GM21447 (cell line): Measurements from ENCODE around the gene FOSL1.

Experiments
- ATAC-seq: cut with Tn5 transposase; IDR thresholded peaks from one replicate; pipeline ENCODE4 v1.9.1; 2021; ENCODE audit not compliant: unreplicated experiment

The FOSL1 gene

DNA sequence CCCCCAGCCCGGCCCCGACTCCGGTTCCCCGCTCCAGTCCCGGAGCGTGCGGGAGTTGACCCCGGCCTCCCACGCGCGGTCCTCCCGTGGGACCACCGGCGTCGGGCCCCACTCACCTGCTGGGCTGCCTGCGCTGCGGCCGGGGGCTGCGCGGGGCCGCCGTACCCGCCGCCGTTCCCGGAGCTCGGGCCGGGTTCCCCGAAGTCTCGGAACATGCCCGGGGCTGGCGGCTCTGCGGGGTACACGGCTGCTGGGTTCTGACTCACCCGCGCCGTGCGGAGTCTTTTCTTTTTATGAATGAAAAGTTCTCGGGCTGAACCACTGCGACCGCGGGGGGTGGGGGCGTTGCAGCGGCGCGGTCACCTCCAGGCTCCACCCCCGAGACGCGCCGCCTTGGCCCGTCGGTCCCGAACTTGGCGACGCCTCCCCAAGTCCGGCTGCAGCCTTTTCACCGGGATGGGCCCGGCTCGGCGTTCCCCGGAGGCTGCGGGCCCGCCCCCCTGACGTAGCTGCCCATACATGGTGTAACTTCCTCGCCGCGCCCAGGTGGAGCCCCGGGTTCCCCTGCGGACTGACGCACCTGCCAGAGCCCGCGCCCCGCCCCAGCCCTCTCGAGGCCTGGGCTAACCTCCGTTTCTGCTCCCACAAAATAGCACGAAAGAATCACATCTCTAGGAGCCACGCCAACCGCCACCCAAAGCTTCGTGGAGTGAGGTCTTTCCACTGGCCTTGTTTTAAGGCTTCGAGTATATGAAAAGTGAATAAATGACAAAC is at the start of gene FOSL1:
TSS of gene FOSL1 (minus strand) at position 264 of the 774 bp plus-strand sequence. CDS start at position 215, 49 bp downstream.
- peak; percentile 73 for ATAC-seq

- no peak for ATAC-seq
Observed at GRCh38 chr11:65947603-65948125, 47.5 kb upstream of the FOSL1 start.

DNA sequence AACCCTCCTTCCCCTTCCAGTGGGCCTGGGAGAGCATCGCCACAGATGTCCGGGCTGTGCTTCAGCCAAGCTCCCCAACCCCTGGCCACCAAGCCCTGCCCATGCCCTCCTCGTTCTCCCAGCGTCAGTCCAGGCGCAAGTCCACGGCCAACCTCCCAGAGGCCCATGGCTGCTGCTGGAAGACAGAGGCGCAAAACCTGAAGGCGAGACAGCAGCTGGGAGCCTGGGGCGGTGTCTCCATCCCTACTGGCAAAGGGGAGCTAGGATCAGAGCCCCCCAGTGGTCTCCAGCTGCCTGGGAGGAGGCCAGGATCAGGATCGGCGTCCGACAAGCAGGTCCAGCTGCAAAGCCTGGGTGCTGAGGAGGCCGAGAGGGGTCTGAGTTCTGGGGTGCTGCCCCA is 46.9 kb upstream of the FOSL1 start:
- no peak for ATAC-seq

- no peak for ATAC-seq
Observed at GRCh38 chr11:65946655-65947054, 46.5 kb upstream of the FOSL1 start.

GRCh38 chr11:65945941-65946558 is 45.9 kb upstream of the FOSL1 start:
- ATAC-seq: no peak

GRCh38 chr11:65945430-65945911 is 45.3 kb upstream of the FOSL1 start, which contains the start of gene TSGA10IP:
Gene TSGA10IP, plus strand, starts transcription at chr11:65945480. Its CDS starts 196 bp downstream, at chr11:65945676.
- ATAC-seq: no peak

DNA sequence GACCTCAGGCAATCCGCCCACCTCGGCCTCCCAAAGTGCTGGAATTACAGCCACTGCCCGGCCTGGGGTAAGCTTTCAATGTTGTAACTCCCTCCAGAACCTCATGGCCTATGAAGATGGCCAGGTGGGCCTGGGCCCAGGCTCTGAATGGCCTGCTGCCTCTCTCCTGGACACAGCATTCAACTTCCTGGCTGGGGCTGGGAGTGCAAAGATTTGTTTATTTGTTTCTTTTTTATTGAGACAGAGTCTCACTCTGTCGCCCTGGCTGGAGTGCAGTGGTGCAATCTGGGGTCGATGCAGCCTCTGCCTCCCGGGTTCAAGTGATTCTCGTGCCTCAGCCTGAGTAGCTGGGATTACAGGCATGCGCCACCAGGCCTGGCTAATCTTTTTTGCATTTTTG is 44.6 kb upstream of the FOSL1 start:
- ATAC-seq: no peak

GRCh38 chr11:65944191-65944590 is 44.0 kb upstream of the FOSL1 start:
- no peak for ATAC-seq

DNA sequence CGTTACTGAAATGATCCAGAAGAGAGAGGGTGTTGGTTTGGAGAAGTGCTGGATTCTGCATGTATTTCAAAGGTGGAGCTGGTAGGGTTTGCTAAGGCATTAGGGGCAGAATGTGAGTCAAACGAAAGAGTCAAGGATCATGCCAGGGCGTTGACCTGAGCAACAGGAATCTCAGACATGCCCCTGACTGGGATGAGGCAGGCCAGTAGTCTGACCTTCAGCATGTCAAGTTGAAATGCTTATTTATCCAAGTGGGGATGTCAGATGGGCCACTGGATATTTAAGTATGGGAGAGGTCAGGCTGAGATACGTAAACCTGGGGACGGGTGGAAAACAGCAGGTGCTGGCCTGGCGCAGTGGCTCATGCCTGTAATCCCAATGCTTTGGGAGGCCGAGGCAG is 42.3 kb upstream of the FOSL1 start:
- no peak for ATAC-seq

DNA sequence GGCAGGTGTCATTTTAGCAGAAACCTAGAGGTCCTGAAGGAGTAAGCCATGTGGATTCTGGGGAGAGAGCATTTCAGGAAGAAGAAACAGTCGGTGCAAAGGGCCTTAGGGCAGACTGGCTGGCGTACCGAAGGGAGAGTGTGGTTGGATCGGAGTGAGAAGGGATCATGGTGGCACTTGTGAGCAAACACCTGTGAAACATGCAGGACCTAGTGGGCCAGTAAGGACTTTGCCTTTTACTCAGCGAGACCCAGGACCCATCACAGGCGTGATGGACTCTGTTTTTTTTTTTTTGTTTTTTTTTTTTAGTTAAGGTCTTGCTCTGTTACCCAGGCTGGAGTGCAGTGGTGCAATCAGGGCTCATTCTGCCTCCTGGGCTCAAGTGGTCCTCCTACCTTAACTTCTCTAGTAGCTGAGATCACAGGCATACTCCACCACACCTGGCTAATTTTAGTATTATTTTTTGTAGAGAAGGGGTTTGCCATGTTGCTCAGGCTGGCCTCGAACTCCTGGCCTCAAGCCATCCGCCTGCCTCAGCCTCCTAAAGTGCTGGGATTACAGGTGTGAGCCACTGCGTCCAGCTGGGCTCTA is 41.6 kb upstream of the FOSL1 start:
- ATAC-seq: no peak

DNA sequence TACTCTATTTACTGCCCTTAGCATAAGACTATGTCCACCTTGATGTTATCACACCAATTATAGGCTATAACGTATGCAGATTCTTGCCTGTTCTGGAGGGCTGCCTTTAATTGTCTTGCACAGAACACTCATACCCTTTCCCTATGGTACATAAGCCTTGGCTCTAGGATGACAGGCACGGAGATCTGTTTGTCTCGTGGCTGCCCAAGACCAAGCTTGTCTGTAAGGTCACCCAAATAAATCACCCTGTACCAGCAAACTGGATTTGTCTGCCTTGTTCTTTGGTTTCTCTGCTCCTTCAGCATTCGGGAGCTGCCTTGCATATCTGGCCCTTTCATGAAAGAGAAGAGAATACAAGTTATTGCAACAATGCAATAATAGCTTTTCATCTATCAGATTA is 37.6 kb upstream of the FOSL1 start:
- no peak for ATAC-seq

- ATAC-seq: no peak
Observed at GRCh38 chr11:65934014-65934413, 33.8 kb upstream of the FOSL1 start.

- no peak for ATAC-seq
Observed at GRCh38 chr11:65932558-65932919, 32.4 kb upstream of the FOSL1 start.

- ATAC-seq: no peak
Observed at GRCh38 chr11:65931773-65932557, 31.8 kb upstream of the FOSL1 start.

GRCh38 chr11:65928667-65929066 is 28.5 kb upstream of the FOSL1 start:
- no peak for ATAC-seq

DNA sequence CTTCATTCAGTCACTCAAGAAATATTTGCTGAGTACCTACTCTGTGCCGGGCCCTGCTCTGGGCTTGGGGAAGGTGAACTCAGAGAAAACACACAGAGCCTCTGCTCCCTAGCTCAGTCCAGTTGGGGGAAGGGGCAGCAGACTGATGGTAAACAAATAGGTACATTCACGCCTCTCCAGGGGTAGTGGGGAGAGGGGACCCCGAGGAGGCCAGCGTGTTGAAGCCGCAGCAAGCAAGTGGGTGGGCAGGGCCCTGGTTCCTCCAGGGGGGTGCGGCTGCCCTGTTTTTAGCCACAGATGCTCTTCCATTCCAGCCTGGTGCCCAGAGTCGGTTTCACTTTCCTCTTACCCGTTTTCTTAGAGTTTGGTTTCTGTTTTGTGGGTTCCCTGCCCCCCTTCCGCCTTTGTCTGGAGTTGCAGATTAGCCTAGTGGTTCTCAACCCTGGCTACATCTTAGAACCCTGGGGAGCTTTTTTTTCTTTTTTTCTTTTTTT is 27.8 kb upstream of the FOSL1 start:
- ATAC-seq: peak; percentile 90

DNA sequence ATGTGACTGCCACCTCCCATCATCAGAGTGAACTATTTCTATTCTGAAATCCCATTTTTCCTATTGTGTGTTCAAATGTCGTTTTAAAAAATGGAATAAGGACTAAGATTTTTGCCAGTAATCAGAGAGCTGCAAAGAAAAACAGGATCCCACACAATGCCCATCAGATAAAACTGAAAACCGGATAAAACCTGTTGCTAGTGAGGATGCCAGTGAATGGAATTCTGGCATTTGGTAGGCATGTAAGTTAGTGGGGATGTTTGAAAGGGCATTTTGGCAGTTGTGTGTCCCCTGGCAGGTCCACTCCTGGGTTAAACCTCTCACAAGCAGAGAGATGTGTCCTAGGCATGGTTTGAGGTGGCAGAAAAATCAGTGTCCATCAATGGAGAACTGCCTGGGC is 25.2 kb upstream of the FOSL1 start:
- ATAC-seq: no peak

- ATAC-seq: no peak
Observed at GRCh38 chr11:65922565-65922964, 22.4 kb upstream of the FOSL1 start.

GRCh38 chr11:65921876-65922275 is 21.7 kb upstream of the FOSL1 start:
- ATAC-seq: no peak

DNA sequence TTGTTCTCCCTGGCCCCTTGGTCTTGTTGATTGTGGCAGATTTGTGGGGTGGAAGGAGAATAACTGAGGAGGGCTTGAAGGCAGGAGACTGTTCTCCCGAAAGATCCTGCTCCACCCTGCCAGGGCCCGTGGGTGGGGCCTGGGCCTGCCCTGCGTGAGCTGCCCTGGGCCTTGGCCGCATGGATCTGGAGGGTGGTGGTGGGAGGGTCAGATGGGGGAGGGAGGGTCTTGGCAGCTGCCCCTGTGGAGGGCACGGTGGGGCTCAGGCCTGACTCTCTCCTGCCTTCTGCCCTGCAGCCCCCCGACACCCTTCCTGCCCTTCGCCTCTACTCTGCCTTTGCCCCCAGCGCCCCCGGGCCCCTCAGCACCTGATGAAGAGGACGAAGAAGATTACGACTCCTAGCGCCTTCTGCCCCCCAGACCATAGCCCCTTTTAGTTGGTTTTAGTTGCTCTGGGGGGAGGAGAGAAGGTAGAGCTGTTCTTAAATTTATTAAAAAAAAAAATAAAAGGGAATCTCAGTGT is 20.9 kb upstream of the FOSL1 start:
- ATAC-seq: no peak

DNA sequence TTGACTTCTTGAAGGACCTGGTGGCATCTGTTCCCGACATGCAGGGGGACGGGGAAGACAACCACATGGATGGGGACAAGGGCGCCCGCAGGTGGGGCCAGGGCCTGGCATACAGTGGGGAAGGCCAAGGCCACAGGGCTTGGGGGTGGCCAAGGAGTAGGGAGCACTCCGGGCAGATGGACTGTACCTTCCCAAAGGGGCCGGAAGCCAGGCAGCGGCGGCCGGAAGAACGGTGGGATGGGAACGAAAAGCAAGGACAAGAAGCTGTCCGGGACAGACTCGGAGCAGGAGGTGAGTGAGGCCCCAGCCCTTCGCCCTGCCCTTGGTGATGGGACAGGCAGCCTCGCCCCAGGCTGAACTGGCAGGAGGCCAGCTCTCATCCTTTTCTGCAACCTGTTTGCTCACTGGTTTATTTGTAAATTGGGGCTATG is 20.2 kb upstream of the FOSL1 start:
- ATAC-seq: no peak
